ENCODE measurements around the gene SLC34A1.
"Not testable (repeated sequence)": the region's sequence is repeated elsewhere in the genome, so short reads cannot be mapped to it uniquely, and the experiment has no call there.

SLC34A1 gene

GRCh38 chr5:177339107-177339638 lies 45.1 kb upstream of the SLC34A1 start:
- TF ChIP-seq POLR2AphosphoS5 (IDR thresholded peaks at IDR 0.05; ENCODE audit: borderline replicate concordance, low read depth, low read length) (no peak), EZH2 (IDR thresholded peaks at IDR 0.05) (no peak)
- DNase-seq (ENCODE audit: low read depth, low spot score), result no peak
- Histone ChIP-seq H3K9me3 (ENCODE audit: low read depth, low read length) (no peaks in the 10 kb centered on the region), H3K9ac (ENCODE audit: insufficient read length) (no peak overlapping the region), H3K36me3 (ENCODE audit: insufficient read depth, low read length) (peaks cover 42% of the 10 kb centered on the region), H3K27ac (no peak overlapping the region), H3K4me3 (no peak overlapping the region)

- H3K36me3 ChIP-seq (ENCODE audit: insufficient read depth, low read length), result peaks cover 23% of the 10 kb centered on the region
- not testable (repeated sequence) for H3K4me3 ChIP-seq
Measured at GRCh38 chr5:177343000-177343399, 41.2 kb upstream of the SLC34A1 start.

GRCh38 chr5:177343777-177344176 lies 40.5 kb upstream of the SLC34A1 start:
- TF ChIP-seq POLR2AphosphoS5 (IDR thresholded peaks at IDR 0.05; ENCODE audit: borderline replicate concordance, low read depth, low read length) (no peak), EZH2 (IDR thresholded peaks at IDR 0.05) (no peak), FOXP2 (optimal IDR thresholded peaks at IDR 0.05; ENCODE audit: control extremely low read depth, extremely low read length, insufficient read depth) (no peak)

More at GRCh38 chr5:177343000-177343399, 41.2 kb upstream of the SLC34A1 start:
- not testable (repeated sequence) for DNase-seq (ENCODE audit: low read depth, low spot score); H3K9ac ChIP-seq (ENCODE audit: insufficient read length); H3K9me3 ChIP-seq (ENCODE audit: low read depth, low read length); H3K27ac ChIP-seq

GRCh38 chr5:177344891-177345290 lies 39.3 kb upstream of the SLC34A1 start:
- Histone ChIP-seq H3K27ac (no peak overlapping the region), H3K9me3 (ENCODE audit: low read depth, low read length) (no peaks in the 10 kb centered on the region), H3K4me3 (no peak overlapping the region), H3K36me3 (ENCODE audit: insufficient read depth, low read length) (peaks cover 23% of the 10 kb centered on the region), H3K9ac (ENCODE audit: insufficient read length) (no peak overlapping the region)
- DNase-seq (ENCODE audit: low read depth, low spot score), result no peak
- no peak for TF ChIP-seq EZH2 (IDR thresholded peaks at IDR 0.05)
- TF ChIP-seq FOXP2 (optimal IDR thresholded peaks at IDR 0.05; ENCODE audit: control extremely low read depth, extremely low read length, insufficient read depth), result no peak
- no peak for TF ChIP-seq POLR2AphosphoS5 (IDR thresholded peaks at IDR 0.05; ENCODE audit: borderline replicate concordance, low read depth, low read length)

More at GRCh38 chr5:177343777-177344176, 40.5 kb upstream of the SLC34A1 start:
- no peak for DNase-seq (ENCODE audit: low read depth, low spot score)
- no peak overlapping the region for H3K27ac ChIP-seq
- no peak overlapping the region for H3K4me3 ChIP-seq
- H3K9me3 ChIP-seq (ENCODE audit: low read depth, low read length), result no peaks in the 10 kb centered on the region
- H3K9ac ChIP-seq (ENCODE audit: insufficient read length), result no peak overlapping the region
- H3K36me3 ChIP-seq (ENCODE audit: insufficient read depth, low read length), result peaks cover 23% of the 10 kb centered on the region

GRCh38 chr5:177346820-177347219 lies 37.4 kb upstream of the SLC34A1 start:
- no peaks in the 10 kb centered on the region for H3K9me3 ChIP-seq (ENCODE audit: low read depth, low read length)
- H3K4me3 ChIP-seq, result no peak overlapping the region
- DNase-seq (ENCODE audit: low read depth, low spot score), result no peak
- no peak overlapping the region for H3K9ac ChIP-seq (ENCODE audit: insufficient read length)
- no peak overlapping the region for H3K27ac ChIP-seq
- peaks cover 16% of the 10 kb centered on the region for H3K36me3 ChIP-seq (ENCODE audit: insufficient read depth, low read length)
- no peak for TF ChIP-seq FOXP2 (optimal IDR thresholded peaks at IDR 0.05; ENCODE audit: control extremely low read depth, extremely low read length, insufficient read depth)
- TF ChIP-seq POLR2AphosphoS5 (IDR thresholded peaks at IDR 0.05; ENCODE audit: borderline replicate concordance, low read depth, low read length), result no peak
- TF ChIP-seq EZH2 (IDR thresholded peaks at IDR 0.05), result no peak

- Histone ChIP-seq H3K9ac (ENCODE audit: insufficient read length) (no peak overlapping the region), H3K36me3 (ENCODE audit: insufficient read depth, low read length) (peaks cover 16% of the 10 kb centered on the region)
- DNase-seq (ENCODE audit: low read depth, low spot score), result no peak
Measured at GRCh38 chr5:177347699-177348098, 36.5 kb upstream of the SLC34A1 start.

GRCh38 chr5:177349362-177349647 lies 34.9 kb upstream of the SLC34A1 start:
- no peak overlapping the region for H3K4me3 ChIP-seq

More at GRCh38 chr5:177347699-177348098, 36.5 kb upstream of the SLC34A1 start:
- no peak overlapping the region for H3K4me3 ChIP-seq
- TF ChIP-seq FOXP2 (optimal IDR thresholded peaks at IDR 0.05; ENCODE audit: control extremely low read depth, extremely low read length, insufficient read depth), result no peak
- TF ChIP-seq EZH2 (IDR thresholded peaks at IDR 0.05), result no peak
- no peak for TF ChIP-seq POLR2AphosphoS5 (IDR thresholded peaks at IDR 0.05; ENCODE audit: borderline replicate concordance, low read depth, low read length)
- H3K27ac ChIP-seq, result no peak overlapping the region
- H3K9me3 ChIP-seq (ENCODE audit: low read depth, low read length), result no peaks in the 10 kb centered on the region

GRCh38 chr5:177349762-177350161 lies 34.5 kb upstream of the SLC34A1 start:
- Histone ChIP-seq H3K4me3 (no peak overlapping the region; the same call in 1 of the 2 replicates), H3K27ac (no peak overlapping the region), H3K9ac (ENCODE audit: insufficient read length) (no peak overlapping the region), H3K36me3 (ENCODE audit: insufficient read depth, low read length) (peaks cover 8% of the 10 kb centered on the region; the same call in 1 of the 2 replicates), H3K9me3 (ENCODE audit: low read depth, low read length) (no peaks in the 10 kb centered on the region)
- no peak for TF ChIP-seq POLR2AphosphoS5 (IDR thresholded peaks at IDR 0.05; ENCODE audit: borderline replicate concordance, low read depth, low read length)
- no peak for TF ChIP-seq EZH2 (IDR thresholded peaks at IDR 0.05)
- no peak for TF ChIP-seq FOXP2 (optimal IDR thresholded peaks at IDR 0.05; ENCODE audit: control extremely low read depth, extremely low read length, insufficient read depth)
- DNase-seq (ENCODE audit: low read depth, low spot score), result no peak

More at GRCh38 chr5:177349362-177349647, 34.9 kb upstream of the SLC34A1 start:
- Histone ChIP-seq H3K9me3 (ENCODE audit: low read depth, low read length) (no peaks in the 10 kb centered on the region), H3K9ac (ENCODE audit: insufficient read length) (no peak overlapping the region), H3K36me3 (ENCODE audit: insufficient read depth, low read length) (peaks cover 8% of the 10 kb centered on the region; the same call in 1 of the 2 replicates), H3K27ac (0 out of 2 replicates have a peak overlapping the region, but pooled peaks have one; percentile 19)
- DNase-seq (ENCODE audit: low read depth, low spot score), result no peak
- no peak for TF ChIP-seq POLR2AphosphoS5 (IDR thresholded peaks at IDR 0.05; ENCODE audit: borderline replicate concordance, low read depth, low read length)
- TF ChIP-seq EZH2 (IDR thresholded peaks at IDR 0.05), result no peak
- TF ChIP-seq FOXP2 (optimal IDR thresholded peaks at IDR 0.05; ENCODE audit: control extremely low read depth, extremely low read length, insufficient read depth), result no peak

GRCh38 chr5:177350776-177351391 lies 33.4 kb upstream of the SLC34A1 start:
- DNase-seq (ENCODE audit: low read depth, low spot score), result no peak
- H3K36me3 ChIP-seq (ENCODE audit: insufficient read depth, low read length), result peaks cover 8% of the 10 kb centered on the region; the same call in 1 of the 2 replicates
- H3K9me3 ChIP-seq (ENCODE audit: low read depth, low read length), result no peaks in the 10 kb centered on the region
- TF ChIP-seq POLR2AphosphoS5 (IDR thresholded peaks at IDR 0.05; ENCODE audit: borderline replicate concordance, low read depth, low read length), result no peak
- TF ChIP-seq FOXP2 (optimal IDR thresholded peaks at IDR 0.05; ENCODE audit: control extremely low read depth, extremely low read length, insufficient read depth), result no peak
- no peak for TF ChIP-seq EZH2 (IDR thresholded peaks at IDR 0.05)
- peak overlapping the region; percentile 94 for H3K27ac ChIP-seq
- H3K9ac ChIP-seq (ENCODE audit: insufficient read length), result peak overlapping the region; percentile 93
- peak overlapping the region; percentile 88 for H3K4me3 ChIP-seq
